A549 (cell line): ENCODE measurements around the gene PDSS1.

ENCODE experiments used
- CTCF ChIP-seq: fragments of >200 bp; sonication (Bioruptor Twin); formaldehyde crosslinking; IDR thresholded peaks from 3 replicates; pipeline ENCODE4 v1.5.1; 2016
- EP300 ChIP-seq, 2 experiments: fragments of >200 bp; sonication (Bioruptor Twin); formaldehyde crosslinking; IDR thresholded peaks; 2 replicates in 1 of 2; 3 replicates in 1 of 2; pipeline ENCODE4 v1.6.1; 2016 to 2017
- FOSL2 ChIP-seq, 2 experiments: fragments of 450-650 bp in 1 of 2; fragments of >200 bp in 1 of 2; sonication (Bioruptor Twin) in 1 of 2; formaldehyde crosslinking; IDR thresholded peaks; 2 replicates each; pipeline versions ENCODE4 v1.5.0 to v1.6.1; 2016 to 2020; ENCODE audit warnings: mild to moderate bottlenecking in 1 of 2, moderate library complexity in 1 of 2
- HES2 ChIP-seq: fragments of >200 bp; sonication (Bioruptor Twin); formaldehyde crosslinking; IDR thresholded peaks from 2 replicates; pipeline ENCODE4 v1.6.1; 2016
- JUN ChIP-seq, 2 experiments: fragments of >200 bp; sonication (Bioruptor Twin); formaldehyde crosslinking; IDR thresholded peaks; 2 replicates in 1 of 2; 3 replicates in 1 of 2; pipeline ENCODE4 v1.6.1; 2016 to 2017
- JUNB ChIP-seq: fragments of >200 bp; sonication (Bioruptor Twin); formaldehyde crosslinking; IDR thresholded peaks from 2 replicates; pipeline ENCODE4 v1.6.1; 2016
- MAX ChIP-seq: IDR thresholded peaks from 2 replicates; pipeline ENCODE4 v1.6.1; 2012
- MAZ ChIP-seq: fragments of 150-350 bp; IDR thresholded peaks from 2 replicates; pipeline ENCODE4 v1.6.1; 2014; ENCODE audit warnings: antibody characterized with exemption, low read depth, low read length, borderline replicate concordance
- NR3C1 ChIP-seq: fragments of >200 bp; sonication (Bioruptor Twin); formaldehyde crosslinking; IDR thresholded peaks from 3 replicates; pipeline ENCODE4 v1.6.1; 2017
- POLR2A ChIP-seq: IDR thresholded peaks from 2 replicates; pipeline ENCODE4 v1.6.1; 2012; ENCODE audit warnings: mild to moderate bottlenecking, low read length
- RCOR1 ChIP-seq: fragments of 150-350 bp; IDR thresholded peaks from 2 replicates; pipeline ENCODE4 v1.6.1; 2014; ENCODE audit warnings: antibody characterized with exemption, low read length, low read depth
- SMC3 ChIP-seq: fragments of >200 bp; sonication (Bioruptor Twin); formaldehyde crosslinking; IDR thresholded peaks from 3 replicates; pipeline ENCODE4 v1.6.1; 2018; ENCODE audit warnings: inconsistent platforms
- USF2 ChIP-seq: fragments of 450-650 bp; IDR thresholded peaks from 2 replicates; pipeline ENCODE4 v1.6.1; 2014; ENCODE audit warnings: antibody characterized with exemption

GRCh38 chr10:26780106-26780792 is 82.7 kb downstream of the PDSS1 start:
- TF ChIP-seq NR3C1 = no peak
- TF ChIP-seq MAX = no peak
- no peak for TF ChIP-seq RCOR1
- no peak for TF ChIP-seq CTCF
- TF ChIP-seq POLR2A = no peak
- no peak for TF ChIP-seq SMC3
- no peak for TF ChIP-seq MAZ
- no peak for TF ChIP-seq USF2
- no peak for TF ChIP-seq EP300 (IDR thresholded peaks at IDR 0.05)
- TF ChIP-seq HES2 = no peak
- no peak for TF ChIP-seq JUN (IDR thresholded peaks at IDR 0.05)
- no peak for TF ChIP-seq FOSL2 (IDR thresholded peaks at IDR 0.05)
- no peak for TF ChIP-seq FOSL2 (CRISPR knock-in tag; IDR thresholded peaks at IDR 0.05)
- TF ChIP-seq JUNB = no peak
